HFFc6 (cell line): ENCODE measurements around the gene CIB2. TPM values are rescaled to one million over a fixed set of nuclear protein-coding genes. Genes with fewer than 3 reads are reported as not detected.
A peak's percentile ranks its signal among the peaks of the same experiment; 100 is the strongest.

Source experiments
- DNase-seq: peaks from one replicate; pipeline ENCODE4 v3.0.0-alpha.2; 2018
- H3K27ac Mint-ChIP-seq: 2 replicates; pipeline ENCODE4 v1.8.0; 2020; ENCODE audit warnings: mild to moderate bottlenecking, mixed read lengths
- H3K27me3 Mint-ChIP-seq: 2 replicates; pipeline ENCODE4 v1.8.0; 2021; ENCODE audit warnings: mild to moderate bottlenecking, moderate library complexity, mixed read lengths; ENCODE audit not compliant: insufficient read depth
- H3K36me3 Mint-ChIP-seq: 2 replicates; pipeline ENCODE4 v1.8.0; 2021; ENCODE audit warnings: low read depth, mixed read lengths
- H3K4me1 Mint-ChIP-seq: 2 replicates; pipeline ENCODE4 v1.8.0; 2020; ENCODE audit warnings: low read depth, mixed read lengths
- H3K4me3 Mint-ChIP-seq: 2 replicates; pipeline ENCODE4 v1.8.0; 2020; ENCODE audit warnings: mild to moderate bottlenecking, moderate library complexity, mixed read lengths
- H3K9me3 Mint-ChIP-seq: 2 replicates; pipeline ENCODE4 v1.8.0; 2020; ENCODE audit warnings: mild to moderate bottlenecking, mixed read lengths
- total RNA-seq, 6 experiments: library from RNA; stranded (reverse); fragmentation: NEBNext Ultra II Directional; extraction: Animal tissue kit (Norgen Biotek cat#: 25700); gene quantifications; 2 replicates in 1 of 6; 3 replicates in 5 of 6; pipeline ENCODE4 v1.2.3, GENCODE V29; 2021
- TF ChIP-seq, protein P1 (sequence below): fragments of 200-600 bp; sonication (generic); IDR thresholded peaks from 2 replicates; pipeline ENCODE4 v1.5.0; 2021; ENCODE audit warnings: antibody characterized with exemption, mild to moderate bottlenecking

The CIB2 gene
- total RNA-seq, 6 experiments from 2014 or later = 1.3 to 1.8 (median 1.4) TPM

DNA sequence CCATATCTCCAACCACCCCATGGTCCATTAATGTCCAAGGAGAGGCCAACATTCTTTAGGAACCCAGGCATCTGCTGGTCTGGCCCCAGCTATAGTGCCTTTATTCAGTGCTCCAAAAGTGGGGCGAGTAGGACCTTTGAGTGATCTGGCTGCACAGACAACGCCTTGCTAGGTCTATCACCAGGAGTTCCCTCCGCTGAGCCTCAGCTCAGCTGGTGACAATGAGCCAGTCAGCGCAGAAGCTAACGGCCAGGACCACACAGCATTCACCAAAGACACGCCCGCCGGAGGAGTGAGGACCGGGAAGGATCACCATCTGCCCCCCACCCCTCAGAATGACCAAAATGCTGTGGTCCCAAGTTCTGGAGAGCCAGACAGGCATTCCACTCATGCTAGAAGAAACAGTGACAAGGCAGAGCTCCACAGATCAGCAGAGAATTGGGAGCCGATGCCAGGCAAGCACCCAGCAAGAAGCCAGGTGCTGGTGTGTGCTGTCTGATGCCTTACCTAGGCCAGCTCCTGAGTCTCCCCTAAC lies 72.8 kb downstream of the CIB2 start:
- no peak for DNase-seq
- Mint-ChIP-seq H3K9me3 (no peaks in the 10 kb centered on the region), H3K4me1 (peaks cover 62% of the 10 kb centered on the region), H3K27ac (peak overlapping the region; percentile 83), H3K4me3 (no peak overlapping the region), H3K36me3 (peaks cover 10% of the 10 kb centered on the region), H3K27me3 (no peaks in the 10 kb centered on the region; the same call in none of the 2 replicates)
- TF ChIP-seq, protein P1, sequence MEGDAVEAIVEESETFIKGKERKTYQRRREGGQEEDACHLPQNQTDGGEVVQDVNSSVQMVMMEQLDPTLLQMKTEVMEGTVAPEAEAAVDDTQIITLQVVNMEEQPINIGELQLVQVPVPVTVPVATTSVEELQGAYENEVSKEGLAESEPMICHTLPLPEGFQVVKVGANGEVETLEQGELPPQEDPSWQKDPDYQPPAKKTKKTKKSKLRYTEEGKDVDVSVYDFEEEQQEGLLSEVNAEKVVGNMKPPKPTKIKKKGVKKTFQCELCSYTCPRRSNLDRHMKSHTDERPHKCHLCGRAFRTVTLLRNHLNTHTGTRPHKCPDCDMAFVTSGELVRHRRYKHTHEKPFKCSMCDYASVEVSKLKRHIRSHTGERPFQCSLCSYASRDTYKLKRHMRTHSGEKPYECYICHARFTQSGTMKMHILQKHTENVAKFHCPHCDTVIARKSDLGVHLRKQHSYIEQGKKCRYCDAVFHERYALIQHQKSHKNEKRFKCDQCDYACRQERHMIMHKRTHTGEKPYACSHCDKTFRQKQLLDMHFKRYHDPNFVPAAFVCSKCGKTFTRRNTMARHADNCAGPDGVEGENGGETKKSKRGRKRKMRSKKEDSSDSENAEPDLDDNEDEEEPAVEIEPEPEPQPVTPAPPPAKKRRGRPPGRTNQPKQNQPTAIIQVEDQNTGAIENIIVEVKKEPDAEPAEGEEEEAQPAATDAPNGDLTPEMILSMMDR = no peak

DNA sequence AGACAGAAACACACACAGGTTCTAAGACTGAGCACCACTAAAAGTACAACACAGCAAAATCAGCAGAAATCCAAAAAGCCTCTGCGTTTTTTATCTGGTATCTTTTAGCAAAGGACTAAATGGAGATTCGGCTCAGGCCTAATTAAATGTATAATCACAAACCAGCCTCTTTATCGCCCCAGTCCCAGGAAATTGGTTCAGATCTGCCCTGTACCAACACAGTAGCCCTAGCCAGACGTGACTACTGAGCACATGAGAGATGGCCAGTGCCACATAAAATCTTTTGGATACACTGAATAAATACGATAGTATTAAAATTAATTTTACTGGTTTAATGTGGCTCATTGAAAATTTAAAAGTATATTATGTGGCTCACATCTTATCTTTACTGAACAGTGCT lies 73.4 kb downstream of the CIB2 start:
- H3K4me1 Mint-ChIP-seq = peaks cover 63% of the 10 kb centered on the region
- DNase-seq = no peak
- TF ChIP-seq, protein P1 = no peak
- no peak overlapping the region for H3K4me3 Mint-ChIP-seq
- H3K27me3 Mint-ChIP-seq = no peaks in the 10 kb centered on the region; the same call in none of the 2 replicates
- H3K27ac Mint-ChIP-seq = peak overlapping the region; percentile 83
- H3K9me3 Mint-ChIP-seq = no peaks in the 10 kb centered on the region
- peaks cover 16% of the 10 kb centered on the region for H3K36me3 Mint-ChIP-seq

DNA sequence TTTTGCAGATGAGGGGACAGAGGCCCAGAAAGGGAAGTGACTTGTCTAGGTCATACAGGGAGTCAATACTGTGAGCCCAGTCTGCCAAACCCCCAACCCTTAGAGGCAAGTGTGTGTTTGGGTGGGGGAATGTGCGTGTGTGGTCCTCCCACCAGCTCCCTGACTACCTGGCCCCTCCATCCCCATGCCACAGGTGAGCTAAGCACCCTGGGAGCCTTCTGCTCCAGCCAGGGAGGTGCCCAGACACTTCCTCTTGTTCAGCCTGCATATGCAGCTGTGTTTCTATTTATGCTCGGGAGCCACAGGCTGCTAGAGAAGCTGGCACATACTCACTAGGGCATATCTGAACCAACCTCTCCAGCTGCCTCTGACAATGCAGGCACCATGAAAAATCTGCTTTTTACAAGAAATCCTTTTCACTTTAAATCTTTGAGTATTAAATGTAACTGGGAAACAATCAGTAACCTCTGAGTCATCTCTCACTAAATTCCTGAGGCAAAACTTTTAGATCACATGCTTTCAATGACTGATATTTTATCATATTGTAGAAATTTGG lies 74.5 kb downstream of the CIB2 start:
- Mint-ChIP-seq H3K9me3 (no peaks in the 10 kb centered on the region), H3K27me3 (no peaks in the 10 kb centered on the region; the same call in none of the 2 replicates), H3K4me1 (peaks cover 73% of the 10 kb centered on the region), H3K27ac (peak overlapping the region; percentile 83), H3K36me3 (peaks cover 20% of the 10 kb centered on the region), H3K4me3 (peak overlapping the region; percentile 52)
- TF ChIP-seq, protein P1 = no peak
- peak; percentile 37 for DNase-seq

DNA sequence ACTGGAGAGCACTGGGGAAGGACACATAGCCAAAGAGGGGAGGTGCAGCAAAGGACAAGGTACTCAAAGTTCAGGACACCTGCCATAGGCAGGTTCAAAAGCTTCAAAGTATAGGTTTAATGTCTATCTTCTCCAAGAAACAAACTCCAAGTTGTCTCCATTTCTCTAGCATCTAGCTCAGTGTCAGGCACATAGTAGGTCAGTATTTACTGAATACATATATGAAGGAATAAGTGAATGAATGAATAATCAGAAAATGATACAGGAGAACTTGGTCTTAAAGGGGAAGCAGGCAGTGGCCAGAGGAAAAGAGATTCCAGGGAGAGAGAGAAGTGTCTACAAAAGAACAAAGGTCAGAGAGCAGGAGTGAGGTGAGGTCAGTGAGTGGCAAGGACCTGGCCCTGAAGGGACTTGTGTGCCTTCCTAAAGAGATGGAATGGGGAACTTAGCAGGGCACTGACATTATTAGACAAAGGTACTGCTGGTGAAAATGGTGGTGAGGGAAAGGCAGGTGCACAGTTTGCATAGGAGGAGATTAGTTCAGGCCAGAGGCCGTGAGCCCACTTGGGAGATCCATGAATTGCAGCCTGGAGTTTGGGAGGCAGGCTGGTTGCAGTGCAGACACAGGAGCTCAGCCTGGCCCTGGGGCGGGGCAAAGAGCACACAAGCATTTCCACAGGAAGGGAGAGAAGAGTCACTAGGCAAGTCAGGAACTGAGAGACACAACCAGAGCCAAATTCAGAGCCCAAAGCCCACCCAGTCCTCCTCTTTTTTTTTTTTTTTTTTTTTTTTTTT lies 75.1 kb downstream of the CIB2 start:
- H3K4me1 Mint-ChIP-seq = peaks cover 80% of the 10 kb centered on the region

DNA sequence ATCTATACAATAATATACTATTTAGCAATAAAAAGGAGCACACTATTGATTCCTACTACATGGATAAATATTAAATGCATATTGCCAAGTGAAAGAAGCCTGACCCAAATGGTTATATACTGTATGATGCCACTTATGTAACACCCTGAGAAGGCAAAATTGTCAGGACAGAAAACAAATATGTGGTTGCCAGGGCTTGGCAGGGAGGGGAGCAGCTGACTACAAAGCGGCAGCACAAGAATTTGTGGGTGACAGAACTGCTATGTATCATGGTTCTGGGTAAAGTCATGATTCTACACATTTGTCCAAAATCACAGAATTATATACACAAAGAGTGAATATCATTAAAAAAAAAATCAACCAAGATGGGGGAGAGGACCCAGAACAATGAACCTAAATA lies 76.3 kb downstream of the CIB2 start:
- peaks cover 20% of the 10 kb centered on the region for H3K36me3 Mint-ChIP-seq

More for the DNA sequence above, 75.1 kb downstream of the CIB2 start:
- TF ChIP-seq, protein P1 = no peak
- no peak for DNase-seq
- Mint-ChIP-seq H3K9me3 (no peaks in the 10 kb centered on the region), H3K4me3 (peak overlapping the region; percentile 52), H3K27ac (peak overlapping the region; percentile 83), H3K27me3 (no peaks in the 10 kb centered on the region; the same call in none of the 2 replicates), H3K36me3 (peaks cover 20% of the 10 kb centered on the region)

More for the DNA sequence above, 76.3 kb downstream of the CIB2 start:
- Mint-ChIP-seq H3K27ac (peak overlapping the region; percentile 47; the same call in 1 of the 2 replicates), H3K4me1 (peaks cover 87% of the 10 kb centered on the region), H3K9me3 (no peaks in the 10 kb centered on the region), H3K4me3 (no peak overlapping the region), H3K27me3 (no peaks in the 10 kb centered on the region; the same call in 1 of the 2 replicates)
- TF ChIP-seq, protein P1 = no peak
- no peak for DNase-seq

Other genes with a start within 250 kb of the CIB2 start
- gene TBC1D2B, start 53.7 kb downstream of the CIB2 start, total RNA-seq = 10 to 100 TPM; 34.1 to 42.5 (median 38.0) TPM
- not detected for gene SH2D7, start 38.9 kb downstream of the CIB2 start, total RNA-seq
- gene IDH3A, start 17.9 kb upstream of the CIB2 start, total RNA-seq = 10 to 100 TPM; 67.3 to 82.1 (median 78.3) TPM
- not detected for gene ACSBG1, start 103.1 kb upstream of the CIB2 start, total RNA-seq
- under 1 TPM in 5 of 6 experiments, not detected in 1; 0.14 to 0.38 (median 0.17) TPM for gene DNAJA4, start 133.1 kb upstream of the CIB2 start, total RNA-seq
- gene SKIC8, start 168.2 kb upstream of the CIB2 start, total RNA-seq = 10 to 100 TPM; 43.9 to 48.1 (median 47.0) TPM
- gene CRABP1, start 208.9 kb upstream of the CIB2 start, total RNA-seq = not detected